OCI-LY1 (cell line): ENCODE results near the gene SERPINB1.

ENCODE experiments used
- H2AFZ ChIP-seq: fragments of 200-600 bp; sonication (generic), shearing (Covaris generic); 2 replicates; pipeline ENCODE4 v1.6.0; 2014; ENCODE audit warnings: antibody characterized with exemption, mild to moderate bottlenecking, low read length
- H3F3A ChIP-seq: fragments of 200-600 bp; sonication (generic), shearing (Covaris generic); 2 replicates; pipeline ENCODE4 v1.6.0; 2014; ENCODE audit warnings: mild to moderate bottlenecking, antibody characterized with exemption, low read length, moderate library complexity; ENCODE audit not compliant: insufficient read depth
- H3K27ac ChIP-seq: fragments of 200-600 bp; sonication (generic); 2 replicates; pipeline ENCODE4 v1.5.1; 2014; ENCODE audit warnings: low read length, mixed run types, mild to moderate bottlenecking, low read depth; ENCODE audit not compliant: poor library complexity, severe bottlenecking
- H3K27me3 ChIP-seq: fragments of 200-600 bp; sonication (generic); 2 replicates; pipeline ENCODE4 v1.6.0; 2014; ENCODE audit warnings: antibody characterized with exemption, mild to moderate bottlenecking, low read length, moderate library complexity; ENCODE audit not compliant: insufficient read depth
- H3K36me3 ChIP-seq: fragments of 200-600 bp; sonication (generic); 2 replicates; pipeline ENCODE4 v1.6.1; 2014; ENCODE audit warnings: mild to moderate bottlenecking, antibody characterized with exemption, low read length, moderate library complexity, mixed read lengths; ENCODE audit not compliant: insufficient read depth
- H3K4me1 ChIP-seq: fragments of 200-600 bp; sonication (generic); 2 replicates; pipeline ENCODE4 v1.5.1; 2014; ENCODE audit warnings: mild to moderate bottlenecking, low read length, moderate library complexity; ENCODE audit not compliant: insufficient read depth, severe bottlenecking
- H3K4me2 ChIP-seq: fragments of 200-600 bp; sonication (generic), shearing (Covaris generic); 2 replicates; pipeline ENCODE4 v1.6.1; 2014; ENCODE audit warnings: low read length
- H3K4me3 ChIP-seq: fragments of 200-600 bp; sonication (generic); 2 replicates; pipeline ENCODE4 v1.5.1; 2014; ENCODE audit warnings: low read length, low read depth, mild to moderate bottlenecking, mixed read lengths; ENCODE audit not compliant: poor library complexity, severe bottlenecking
- H3K79me2 ChIP-seq: fragments of 200-600 bp; shearing (Covaris generic); 2 replicates; pipeline ENCODE4 v1.6.1; 2016; ENCODE audit warnings: mixed run types, low read length, mixed read lengths; ENCODE audit not compliant: insufficient read depth
- H3K9ac ChIP-seq: fragments of 200-600 bp; sonication (generic), shearing (Covaris generic); 2 replicates; pipeline ENCODE4 v1.6.1; 2014; ENCODE audit warnings: mild to moderate bottlenecking, low read length, mixed read lengths
- H3K9me2 ChIP-seq: fragments of 200-600 bp; sonication (generic), shearing (Covaris generic); 2 replicates; pipeline ENCODE4 v1.6.1; 2014; ENCODE audit warnings: low read depth, mild to moderate bottlenecking, low read length, mixed read lengths
- H3K9me3 ChIP-seq: fragments of 200-600 bp; shearing (Covaris generic); 2 replicates; pipeline ENCODE4 v1.6.1; 2014; ENCODE audit warnings: low read length, mixed read lengths
- H4K20me1 ChIP-seq: fragments of 200-600 bp; sonication (generic), shearing (Covaris generic); 2 replicates; pipeline ENCODE4 v1.6.0; 2016; ENCODE audit warnings: mild to moderate bottlenecking, low read length; ENCODE audit not compliant: insufficient read depth
- EZH2 ChIP-seq: fragments of 200-600 bp; sonication (generic), shearing (Covaris generic); IDR thresholded peaks from 2 replicates; pipeline ENCODE4 v1.8.0; 2017; ENCODE audit warnings: borderline replicate concordance, mixed run types, mild to moderate bottlenecking, antibody characterized with exemption, low read length, moderate library complexity, mixed read lengths
- TF ChIP-seq, protein P1 (sequence below): fragments of 200-600 bp; sonication (generic), shearing (Covaris generic); IDR thresholded peaks from 2 replicates; pipeline ENCODE4 v1.5.1; 2017; ENCODE audit warnings: mild to moderate bottlenecking, antibody characterized with exemption, low read length, moderate library complexity, mixed read lengths

The SERPINB1 gene

DNA sequence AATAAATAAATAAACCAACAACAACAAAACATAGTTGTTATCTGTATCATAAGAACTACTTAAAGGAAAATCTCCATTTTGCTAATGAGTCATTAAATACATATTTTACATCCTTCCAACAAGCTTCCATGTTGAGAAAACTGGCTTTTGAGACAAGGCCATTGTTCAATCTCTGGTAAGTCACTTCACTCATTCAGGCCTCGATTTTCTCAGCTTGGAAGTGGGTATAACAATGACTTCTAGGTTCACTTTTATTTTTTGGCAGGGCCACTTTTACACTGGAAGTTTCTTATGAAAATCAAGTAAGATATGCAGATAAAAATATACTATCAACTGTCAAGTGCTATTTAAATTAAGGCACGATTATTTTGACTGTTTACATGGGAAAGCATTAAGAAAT is 46.5 kb downstream of the SERPINB1 start:
- H3K9ac ChIP-seq, result no peak overlapping the region
- no peaks in the 10 kb centered on the region for H3K79me2 ChIP-seq
- no peak overlapping the region for H3K4me3 ChIP-seq
- no peak overlapping the region for H3K27ac ChIP-seq
- no peaks in the 10 kb centered on the region for H3K9me2 ChIP-seq
- H3K9me3 ChIP-seq, result no peaks in the 10 kb centered on the region
- H3K27me3 ChIP-seq, result no peaks in the 10 kb centered on the region
- H4K20me1 ChIP-seq, result no peaks in the 10 kb centered on the region
- H3K4me1 ChIP-seq, result peaks cover 5% of the 10 kb centered on the region
- no peak for TF ChIP-seq EZH2
- TF ChIP-seq, protein P1, sequence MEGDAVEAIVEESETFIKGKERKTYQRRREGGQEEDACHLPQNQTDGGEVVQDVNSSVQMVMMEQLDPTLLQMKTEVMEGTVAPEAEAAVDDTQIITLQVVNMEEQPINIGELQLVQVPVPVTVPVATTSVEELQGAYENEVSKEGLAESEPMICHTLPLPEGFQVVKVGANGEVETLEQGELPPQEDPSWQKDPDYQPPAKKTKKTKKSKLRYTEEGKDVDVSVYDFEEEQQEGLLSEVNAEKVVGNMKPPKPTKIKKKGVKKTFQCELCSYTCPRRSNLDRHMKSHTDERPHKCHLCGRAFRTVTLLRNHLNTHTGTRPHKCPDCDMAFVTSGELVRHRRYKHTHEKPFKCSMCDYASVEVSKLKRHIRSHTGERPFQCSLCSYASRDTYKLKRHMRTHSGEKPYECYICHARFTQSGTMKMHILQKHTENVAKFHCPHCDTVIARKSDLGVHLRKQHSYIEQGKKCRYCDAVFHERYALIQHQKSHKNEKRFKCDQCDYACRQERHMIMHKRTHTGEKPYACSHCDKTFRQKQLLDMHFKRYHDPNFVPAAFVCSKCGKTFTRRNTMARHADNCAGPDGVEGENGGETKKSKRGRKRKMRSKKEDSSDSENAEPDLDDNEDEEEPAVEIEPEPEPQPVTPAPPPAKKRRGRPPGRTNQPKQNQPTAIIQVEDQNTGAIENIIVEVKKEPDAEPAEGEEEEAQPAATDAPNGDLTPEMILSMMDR, result no peak
- H3K36me3 ChIP-seq, result no peaks in the 10 kb centered on the region
- H2AFZ ChIP-seq, result no peak overlapping the region
- H3K4me2 ChIP-seq, result no peak overlapping the region
- no peaks in the 10 kb centered on the region for H3F3A ChIP-seq

DNA sequence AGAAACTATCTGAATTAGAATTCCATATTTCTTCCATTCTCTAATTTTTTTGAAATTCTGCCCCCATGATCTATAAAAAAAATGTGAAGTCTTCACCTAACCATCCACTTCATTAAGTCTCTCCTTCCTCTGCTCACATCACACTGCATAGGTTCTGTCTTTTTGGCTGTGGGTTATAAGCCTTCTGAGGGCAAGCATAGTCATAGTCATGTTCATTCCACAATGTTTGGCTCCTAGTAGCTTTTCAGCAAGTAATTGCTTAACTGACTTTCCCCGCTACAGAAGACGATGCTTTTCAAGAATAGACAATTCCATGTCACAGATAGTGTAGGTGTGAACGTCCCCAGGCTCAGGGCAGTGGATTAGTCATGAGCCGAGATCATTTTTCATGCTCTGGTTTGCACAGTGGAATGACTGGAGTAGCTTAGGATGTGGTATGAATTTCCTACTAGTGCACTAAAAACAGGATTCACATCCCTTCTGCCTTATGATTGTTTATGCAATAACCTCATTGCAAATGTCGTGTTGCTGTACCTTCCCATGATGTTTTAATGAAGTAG is 47.4 kb downstream of the SERPINB1 start:
- H3F3A ChIP-seq, result no peaks in the 10 kb centered on the region
- H3K4me2 ChIP-seq, result no peak overlapping the region
- H3K4me3 ChIP-seq, result no peak overlapping the region
- TF ChIP-seq, protein P1, result no peak
- no peak for TF ChIP-seq EZH2
- peaks cover 5% of the 10 kb centered on the region for H3K4me1 ChIP-seq
- no peaks in the 10 kb centered on the region for H3K79me2 ChIP-seq
- no peak overlapping the region for H3K9ac ChIP-seq
- no peaks in the 10 kb centered on the region for H3K27me3 ChIP-seq
- H3K36me3 ChIP-seq, result no peaks in the 10 kb centered on the region
- no peaks in the 10 kb centered on the region for H4K20me1 ChIP-seq
- no peaks in the 10 kb centered on the region for H3K9me3 ChIP-seq
- H2AFZ ChIP-seq, result no peak overlapping the region
- no peaks in the 10 kb centered on the region for H3K9me2 ChIP-seq
- H3K27ac ChIP-seq, result no peak overlapping the region

DNA sequence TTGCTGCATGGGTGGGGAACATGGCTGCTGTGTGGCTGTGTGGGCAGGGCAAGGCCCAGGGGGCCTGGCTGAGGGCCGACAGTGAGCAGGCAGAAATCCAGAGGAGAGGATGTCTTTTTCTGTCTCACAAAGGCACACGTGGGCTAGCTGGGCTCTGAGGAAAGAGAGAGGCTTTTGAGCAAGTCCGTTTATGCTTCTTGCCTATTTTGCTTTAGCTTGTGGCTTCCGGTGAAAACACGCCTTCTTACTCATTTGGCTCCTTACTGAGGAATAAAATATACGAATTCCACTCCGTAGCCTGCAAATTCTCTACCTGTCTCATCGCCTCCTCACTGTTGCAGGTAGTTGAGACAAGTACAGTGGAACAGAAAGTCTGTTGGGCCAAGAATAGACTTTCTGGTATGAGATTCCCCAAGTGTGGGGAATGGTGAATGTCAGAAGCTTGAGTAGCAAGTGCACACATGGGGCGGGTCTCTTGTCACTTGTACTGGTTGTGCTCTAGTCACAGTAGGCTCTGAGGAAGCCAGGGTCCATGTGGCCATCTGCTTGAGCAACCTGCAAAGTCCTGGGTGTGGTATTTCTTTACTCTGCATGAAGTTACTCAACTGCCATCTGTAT is 48.0 kb downstream of the SERPINB1 start:
- Histone ChIP-seq H3K9me2 (no peaks in the 10 kb centered on the region), H3F3A (no peaks in the 10 kb centered on the region), H3K4me3 (no peak overlapping the region), H3K4me1 (peaks cover 5% of the 10 kb centered on the region), H3K9me3 (no peaks in the 10 kb centered on the region), H4K20me1 (no peaks in the 10 kb centered on the region), H2AFZ (no peak overlapping the region), H3K27me3 (no peaks in the 10 kb centered on the region), H3K4me2 (no peak overlapping the region), H3K27ac (no peak overlapping the region), H3K9ac (no peak overlapping the region), H3K36me3 (no peaks in the 10 kb centered on the region), H3K79me2 (no peaks in the 10 kb centered on the region)
- TF ChIP-seq EZH2, result no peak
- TF ChIP-seq, protein P1, result no peak
